GM21360 (cell line): ENCODE data around the gene CHMP2A.
"Not testable (repeated sequence)": the region's sequence is repeated elsewhere in the genome, so short reads cannot be mapped to it uniquely, and the experiment has no call there.

Source experiments
- ATAC-seq: cut with Tn5 transposase; IDR thresholded peaks from one replicate; pipeline ENCODE4 v1.9.1; 2021; ENCODE audit warnings: mild to moderate bottlenecking, moderate library complexity; ENCODE audit not compliant: unreplicated experiment

The CHMP2A gene

DNA sequence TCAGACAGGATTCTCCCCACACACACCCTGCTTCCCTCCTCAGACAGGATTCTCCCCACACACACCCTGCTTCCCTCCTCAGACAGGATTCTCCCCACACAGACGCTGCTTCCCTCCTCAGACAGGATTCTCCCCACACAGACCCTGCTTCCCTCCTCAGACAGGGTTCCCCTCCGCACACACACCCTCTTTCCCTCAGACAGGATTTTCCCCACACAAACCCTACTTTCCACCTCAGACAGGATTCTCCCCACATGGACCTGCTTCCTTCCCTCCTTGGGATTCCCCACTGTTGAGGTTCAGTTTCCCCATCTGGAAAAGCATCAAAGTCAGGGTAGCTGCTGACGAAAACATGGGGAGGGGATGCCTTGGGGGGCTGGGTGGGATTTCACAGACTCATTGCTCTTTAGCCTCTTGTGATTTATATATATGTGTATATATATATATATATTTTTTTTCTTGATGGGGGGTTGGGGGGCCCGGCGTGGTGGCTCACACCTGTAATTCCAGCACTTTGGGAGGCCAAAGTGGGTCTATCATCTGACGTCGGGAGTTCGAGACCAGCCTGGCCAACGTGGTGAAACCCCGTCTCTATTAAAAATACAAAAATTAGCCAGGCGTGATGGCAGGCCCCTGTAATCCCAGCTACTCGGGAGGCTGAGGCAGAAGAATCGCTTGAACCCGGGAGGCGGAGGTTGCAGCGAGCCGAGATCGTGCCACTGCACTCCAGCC lies 12.1 kb downstream of the CHMP2A start:
- ATAC-seq: not testable (repeated sequence)

DNA sequence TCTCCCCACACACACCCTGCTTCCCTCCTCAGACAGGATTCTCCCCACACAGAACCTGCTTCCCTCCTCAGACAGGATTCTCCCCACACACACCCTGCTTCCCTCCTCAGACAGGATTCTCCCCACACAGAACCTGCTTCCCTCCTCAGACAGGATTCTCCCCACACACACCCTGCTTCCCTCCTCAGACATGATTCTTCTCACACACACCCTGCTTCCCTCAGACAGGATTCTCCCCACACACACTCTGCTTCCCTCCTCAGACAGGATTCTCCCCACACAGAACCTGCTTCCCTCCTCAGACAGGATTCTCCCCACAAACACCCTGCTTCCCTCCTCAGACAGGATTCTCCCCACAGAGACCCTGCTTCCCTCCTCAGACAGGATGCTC lies 15.7 kb downstream of the CHMP2A start:
- not testable (repeated sequence) for ATAC-seq

DNA sequence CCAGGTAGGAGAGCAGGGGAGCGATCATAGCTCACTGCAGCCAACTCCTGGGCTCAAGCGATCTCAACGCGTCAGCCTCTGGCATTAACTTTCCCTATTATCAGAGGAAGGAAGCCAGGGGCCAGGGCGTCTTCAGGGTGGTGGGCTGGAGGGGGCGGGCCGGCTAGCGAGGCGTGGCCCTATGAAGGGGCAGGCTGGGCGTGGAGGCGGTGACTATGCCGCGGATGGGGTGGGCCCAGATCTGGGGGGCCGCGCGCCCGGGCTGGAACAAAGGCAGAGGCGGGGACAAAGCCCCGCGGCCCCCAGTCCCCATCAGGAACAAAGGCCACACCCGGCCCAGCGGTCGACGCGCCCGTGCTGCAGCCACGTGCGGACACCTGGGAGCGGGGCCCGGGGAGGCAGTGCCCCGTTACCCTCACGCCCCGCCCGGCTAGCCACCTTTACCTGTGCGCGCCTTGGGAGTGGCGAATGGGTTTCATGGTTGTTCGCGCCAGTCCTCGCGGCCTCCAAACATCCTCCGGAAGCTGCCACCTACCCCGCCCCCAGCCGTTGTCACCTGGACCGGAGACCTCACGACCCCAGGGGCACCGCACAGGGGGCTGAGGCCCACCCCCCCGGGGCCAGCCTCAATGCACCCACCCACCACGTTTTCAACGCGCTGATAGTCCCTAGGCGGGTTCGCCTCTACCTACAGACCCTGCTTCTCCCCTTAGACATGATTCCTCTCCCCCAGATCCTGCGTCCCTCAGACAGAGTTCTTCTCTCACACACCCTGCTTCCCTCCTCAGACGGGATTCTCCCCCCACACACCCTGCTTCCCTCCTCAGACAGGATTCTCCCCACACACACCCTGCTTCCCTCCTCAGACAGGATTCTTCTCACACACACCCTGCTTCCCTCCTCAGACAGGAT lies 16.4 kb downstream of the CHMP2A start:
- ATAC-seq: no peak

DNA sequence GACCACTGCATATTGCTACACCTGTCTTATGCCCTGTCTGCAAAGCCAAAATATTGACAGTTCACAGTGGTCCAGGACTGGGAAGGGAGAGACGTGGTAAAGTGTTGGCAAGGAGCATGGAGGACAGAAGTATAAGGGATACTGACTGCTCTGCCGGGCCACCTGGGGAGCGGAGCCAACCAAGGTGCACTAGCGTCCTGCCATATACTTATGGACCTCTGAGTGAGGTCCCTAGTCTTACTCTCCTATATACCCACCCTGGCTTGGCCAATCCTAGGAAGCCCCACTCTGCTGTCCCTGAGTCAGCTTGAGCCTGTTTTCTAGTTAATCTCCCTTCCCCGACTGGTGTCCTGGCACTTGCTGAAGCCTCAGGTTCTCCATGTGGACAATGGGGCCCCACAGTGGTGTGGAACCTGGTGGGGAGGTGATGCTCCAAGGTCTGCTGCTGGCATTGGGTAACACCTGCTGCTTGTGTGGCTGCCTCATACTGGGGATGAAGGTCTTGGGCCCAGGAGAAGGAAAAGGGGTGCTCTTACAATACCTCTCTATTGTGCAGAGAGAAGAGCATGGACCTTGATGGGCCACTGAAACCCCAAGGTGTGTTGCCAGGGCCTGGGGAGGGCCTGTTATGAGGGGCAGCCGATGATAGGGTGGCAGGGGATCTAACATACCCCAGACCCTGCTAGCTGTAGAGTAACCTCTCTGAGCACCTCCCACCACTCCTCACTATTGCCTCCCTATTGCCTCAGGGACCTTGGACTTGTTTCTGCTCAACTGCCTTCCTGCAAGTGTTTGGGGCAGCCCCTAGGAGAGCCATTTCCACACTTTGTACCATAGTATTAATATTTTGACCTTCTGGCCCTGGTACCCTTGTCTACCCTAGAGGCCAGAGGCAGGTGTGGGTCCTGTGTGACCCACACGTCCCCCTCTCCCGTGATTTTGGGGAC lies 17.8 kb downstream of the CHMP2A start:
- no peak for ATAC-seq

DNA sequence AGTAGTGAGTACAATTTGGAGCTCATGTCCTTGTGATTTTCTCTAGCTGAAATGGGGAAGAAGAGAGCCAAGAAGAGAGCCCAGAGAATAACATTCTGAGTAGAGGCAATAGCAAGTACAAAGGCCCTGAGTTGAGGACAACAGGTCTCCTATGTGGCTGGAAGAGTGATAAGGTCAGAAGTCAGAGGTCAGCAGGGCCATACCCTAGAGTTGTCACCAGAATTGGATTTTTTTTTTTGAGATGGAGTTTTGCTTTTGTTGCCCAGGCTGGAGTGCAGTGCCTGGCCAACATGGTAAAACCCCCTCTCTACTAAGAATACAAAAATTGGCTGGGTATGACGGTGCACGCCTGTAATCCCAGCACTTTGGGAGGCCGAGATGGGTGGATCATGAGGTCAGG lies 19.0 kb downstream of the CHMP2A start:
- ATAC-seq: no peak

DNA sequence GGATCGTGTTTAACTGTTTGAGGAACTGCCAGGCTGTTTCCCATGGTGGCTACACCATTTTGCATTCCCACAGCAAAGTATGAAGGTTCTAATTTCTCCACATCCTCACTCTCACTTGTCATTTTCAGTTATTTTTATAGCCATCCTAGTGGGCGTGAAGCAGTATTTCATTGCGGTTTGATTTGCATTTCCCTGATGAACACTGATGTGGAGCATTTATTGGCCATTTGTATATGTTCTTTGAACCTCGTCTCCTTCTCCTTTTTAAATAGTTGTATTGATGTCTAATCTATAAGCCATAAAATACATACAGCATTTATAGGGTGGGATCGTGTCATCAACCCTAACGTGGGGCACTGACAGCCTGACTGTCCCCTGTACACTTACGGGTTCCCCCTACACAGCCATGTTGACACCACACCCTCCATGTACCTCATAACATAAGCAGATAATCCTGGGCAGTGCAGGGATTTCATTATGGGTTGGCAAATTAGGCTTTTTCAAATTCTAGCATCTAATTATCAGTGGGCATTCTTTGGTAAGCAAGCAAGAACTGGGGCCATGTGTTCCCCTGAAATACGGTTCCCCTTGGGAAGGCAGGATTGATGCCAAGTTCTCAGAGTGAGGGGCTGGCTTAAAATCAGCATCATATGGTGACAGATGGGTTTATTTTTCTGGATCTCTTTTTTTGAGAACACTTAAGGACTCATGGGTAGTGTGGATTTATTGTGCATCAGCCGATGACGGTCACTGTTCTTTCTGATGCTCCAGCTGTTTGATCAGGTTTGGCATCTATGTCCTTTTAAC lies 23.7 kb downstream of the CHMP2A start:
- ATAC-seq: no peak

DNA sequence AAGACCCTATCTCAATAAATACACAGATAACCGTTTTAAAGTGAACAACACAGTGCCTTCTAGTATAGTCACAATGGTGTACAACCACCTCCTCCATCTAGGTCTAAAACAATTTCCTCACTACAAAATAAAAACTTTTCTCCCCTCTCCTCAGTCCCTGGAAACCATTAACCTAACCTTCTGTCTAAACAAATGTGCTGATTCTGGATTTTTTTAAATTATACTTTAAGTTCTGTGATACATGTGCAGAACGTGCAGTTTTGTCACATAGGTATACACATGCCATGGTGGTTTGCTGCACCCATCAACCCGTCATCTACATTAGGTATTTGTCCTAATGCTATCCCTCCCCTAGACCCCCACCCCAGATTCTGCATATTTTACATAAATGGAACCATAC lies 25.5 kb downstream of the CHMP2A start:
- no peak for ATAC-seq

DNA sequence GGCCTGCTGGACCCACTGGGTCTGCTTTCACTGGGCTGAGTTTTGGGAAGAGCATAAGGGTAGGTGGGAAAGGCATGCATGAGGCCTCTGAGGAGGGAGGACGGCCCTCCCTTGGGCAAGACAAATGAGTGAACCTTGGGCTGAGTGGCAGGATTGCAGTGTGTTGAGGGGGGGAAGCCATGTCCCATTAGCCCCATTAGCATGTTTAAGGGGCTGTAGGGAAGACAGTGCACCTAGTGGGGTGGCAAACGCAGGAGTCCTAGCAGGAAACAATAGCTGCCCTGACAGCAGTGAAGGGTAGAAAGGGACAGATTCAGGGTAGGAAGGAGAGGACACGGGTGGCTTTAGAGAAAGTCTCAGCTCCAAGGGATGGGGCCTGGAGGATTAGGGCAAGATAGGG lies 32.2 kb downstream of the CHMP2A start:
- no peak for ATAC-seq

DNA sequence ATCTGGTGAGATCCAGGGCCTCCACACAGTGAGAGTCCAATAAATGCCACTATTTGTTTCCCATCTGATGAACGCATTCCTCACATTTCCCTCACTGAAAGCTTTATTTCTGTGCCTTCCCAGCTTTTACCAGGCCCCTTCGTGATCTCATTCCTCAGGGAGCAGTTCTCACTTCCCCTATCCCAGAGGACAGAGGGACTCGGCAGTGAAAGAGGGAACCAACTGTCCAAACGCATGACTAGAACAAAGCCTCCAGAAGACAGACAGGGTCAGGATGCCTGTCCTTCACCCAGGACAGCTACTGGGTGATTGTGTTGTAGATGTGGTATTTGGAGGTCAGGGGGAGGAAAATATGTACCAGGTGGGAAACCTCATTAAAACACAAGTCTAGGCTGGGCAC lies 33.3 kb downstream of the CHMP2A start:
- ATAC-seq: no peak

DNA sequence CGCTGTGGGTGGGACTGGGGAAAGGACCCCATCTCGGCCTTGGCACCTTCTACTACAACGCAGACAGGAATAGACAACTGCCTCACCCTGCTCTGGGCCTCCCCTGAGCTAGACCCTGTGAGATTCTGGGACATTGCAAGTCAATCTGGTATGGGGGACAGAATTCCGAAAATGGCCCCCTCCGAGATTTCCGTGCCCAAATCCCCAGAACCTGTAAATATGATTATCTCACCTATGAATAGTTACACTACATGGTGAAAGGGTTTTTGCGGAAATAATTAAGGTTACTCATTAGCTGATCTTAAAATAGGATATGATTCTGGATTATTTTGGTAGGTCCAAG lies 34.7 kb downstream of the CHMP2A start:
- ATAC-seq: no peak

DNA sequence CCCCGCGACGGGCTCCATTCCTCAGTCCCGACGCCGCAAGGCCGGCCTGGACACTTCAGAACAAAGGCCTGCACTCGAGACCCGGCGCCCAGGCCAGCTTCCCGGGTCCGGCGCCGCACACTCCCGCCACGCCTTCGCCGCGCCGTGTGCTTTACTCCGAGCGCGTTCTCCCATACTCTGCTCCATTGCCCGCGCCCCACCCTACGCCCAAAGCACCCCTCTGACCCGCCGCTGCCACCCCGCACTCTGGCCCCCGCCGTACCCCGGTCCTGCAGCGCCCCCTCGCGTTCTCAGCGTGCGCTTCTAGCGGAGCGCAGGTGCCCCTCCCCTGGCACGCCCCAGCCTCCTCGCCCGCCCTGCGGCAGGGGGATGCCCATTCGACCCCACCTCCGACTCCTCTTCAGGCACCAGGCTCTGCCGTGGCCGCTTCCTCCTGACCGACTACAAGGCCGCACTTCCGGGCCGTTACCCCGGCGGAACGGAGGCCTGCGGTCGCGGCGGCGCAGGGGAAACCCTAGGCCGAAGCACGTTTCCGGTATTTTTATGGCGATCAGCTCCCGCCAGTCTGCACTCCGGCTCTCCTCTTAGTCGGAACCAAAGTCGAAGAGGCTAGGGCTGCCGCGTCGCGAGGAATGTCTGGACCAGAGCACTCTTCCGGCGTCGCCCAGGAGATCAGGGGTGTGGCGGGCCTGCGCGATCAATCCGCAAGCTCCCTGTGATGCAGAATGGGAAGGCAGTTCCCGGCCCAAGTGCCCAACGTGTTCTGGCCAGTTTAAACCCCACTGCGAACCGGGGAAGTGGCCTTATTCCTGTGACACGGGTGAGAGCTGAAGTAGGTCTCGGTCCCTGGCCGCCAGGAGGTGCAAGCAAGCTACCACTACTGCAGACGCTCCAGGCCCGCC lies 35.3 kb downstream of the CHMP2A start, which contains the start of gene ZBTB45:
ZBTB45 (minus strand) TSS at position 456 of the 902 bp plus-strand sequence. CDS start 2,137 bp downstream, outside the sequence.
- ATAC-seq: peak; percentile 62

DNA sequence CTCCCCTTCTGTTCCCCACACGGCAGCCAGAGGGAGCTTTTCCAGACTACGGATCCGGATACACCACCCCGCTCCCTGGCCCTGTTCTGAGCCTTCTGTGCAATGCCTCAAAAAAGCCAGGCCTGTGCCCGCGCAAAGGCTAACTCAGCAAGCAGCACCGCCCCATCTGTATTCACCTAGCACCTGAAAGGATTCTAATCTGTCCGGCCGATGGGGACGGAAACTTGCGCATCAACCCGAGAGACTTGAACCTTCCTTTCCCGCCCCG lies 35.9 kb downstream of the CHMP2A start:
- peak; percentile 4 for ATAC-seq

DNA sequence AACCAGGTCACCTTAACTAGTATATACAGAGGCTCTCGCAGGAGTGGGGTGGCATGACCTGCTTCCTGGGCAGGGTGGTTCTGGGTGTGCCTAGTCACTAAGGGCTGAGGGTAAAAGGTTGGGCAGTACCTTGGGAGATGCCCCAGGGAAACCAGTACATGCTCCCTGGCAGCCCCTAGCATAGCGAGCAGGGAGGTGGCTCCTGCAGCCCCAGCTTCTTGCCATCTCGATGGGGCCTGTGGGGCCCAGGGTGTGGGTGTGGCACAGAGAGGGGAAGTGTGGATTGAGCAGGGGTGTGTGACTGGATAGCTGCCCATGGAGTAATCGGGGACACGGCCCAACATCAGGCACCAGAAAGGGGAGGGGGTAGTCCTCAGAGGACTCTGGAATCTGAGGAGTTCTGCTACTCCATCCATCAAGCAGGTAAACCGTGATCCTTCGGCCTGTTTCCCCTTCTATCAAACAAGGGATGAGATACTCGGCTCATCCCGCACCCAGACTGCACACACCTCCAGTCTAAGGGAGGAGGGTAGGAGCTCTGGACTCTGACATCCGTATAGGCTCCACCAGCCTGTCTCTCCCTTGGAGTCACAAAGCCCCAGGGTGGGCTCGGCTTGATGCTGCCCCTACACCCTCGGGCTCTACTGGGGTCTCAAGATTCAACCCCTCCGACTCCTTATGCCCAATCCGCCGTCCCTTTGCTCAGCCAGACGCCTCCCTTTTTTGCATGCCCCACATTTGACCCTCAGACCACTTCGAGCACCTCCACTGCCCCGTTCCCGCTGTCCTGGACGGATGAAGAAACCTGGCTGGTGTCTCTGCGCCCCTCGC lies 36.4 kb downstream of the CHMP2A start:
- ATAC-seq: no peak

DNA sequence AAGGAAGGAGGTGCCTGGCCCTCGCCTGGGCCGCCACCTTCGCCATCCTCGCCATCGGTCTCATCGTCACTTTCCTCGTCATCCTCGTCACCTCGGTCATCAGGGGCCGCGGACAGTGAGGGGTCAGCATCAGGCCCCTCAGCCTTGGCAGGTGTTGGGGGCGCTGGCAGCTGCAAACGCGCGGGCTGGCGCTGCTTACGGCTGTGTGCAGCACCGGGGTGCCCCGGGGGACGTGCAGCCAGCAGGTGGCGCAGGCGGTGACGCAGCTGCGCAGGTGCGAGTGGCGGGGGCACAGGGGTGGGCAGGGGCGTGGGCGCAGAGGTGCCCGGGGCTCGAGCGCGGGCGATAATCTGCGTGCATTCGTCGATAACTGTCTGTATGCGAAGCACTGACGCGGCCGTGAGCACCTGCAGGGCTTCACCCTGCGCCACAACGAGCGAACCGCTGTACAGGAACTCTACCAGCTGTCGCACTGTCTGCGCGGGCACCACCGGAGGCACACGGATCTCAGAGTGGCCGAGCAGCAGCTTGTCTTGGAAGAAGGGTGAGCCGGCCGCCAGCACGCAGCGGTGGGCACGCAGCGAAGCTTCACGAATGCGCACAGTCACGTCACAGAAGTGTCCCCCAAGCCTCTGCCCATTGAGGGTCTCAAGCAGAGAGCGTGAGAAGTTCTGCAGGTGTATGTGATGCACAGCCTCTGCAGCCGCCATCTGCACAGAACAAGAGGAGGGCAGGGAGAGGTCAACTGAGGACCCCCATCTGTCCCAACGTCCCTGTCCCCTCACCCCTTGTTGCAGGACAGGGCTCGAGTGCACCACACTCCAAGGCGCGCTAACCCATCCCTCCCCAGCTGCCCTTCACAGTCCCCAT lies 37.7 kb downstream of the CHMP2A start:
- no peak for ATAC-seq

DNA sequence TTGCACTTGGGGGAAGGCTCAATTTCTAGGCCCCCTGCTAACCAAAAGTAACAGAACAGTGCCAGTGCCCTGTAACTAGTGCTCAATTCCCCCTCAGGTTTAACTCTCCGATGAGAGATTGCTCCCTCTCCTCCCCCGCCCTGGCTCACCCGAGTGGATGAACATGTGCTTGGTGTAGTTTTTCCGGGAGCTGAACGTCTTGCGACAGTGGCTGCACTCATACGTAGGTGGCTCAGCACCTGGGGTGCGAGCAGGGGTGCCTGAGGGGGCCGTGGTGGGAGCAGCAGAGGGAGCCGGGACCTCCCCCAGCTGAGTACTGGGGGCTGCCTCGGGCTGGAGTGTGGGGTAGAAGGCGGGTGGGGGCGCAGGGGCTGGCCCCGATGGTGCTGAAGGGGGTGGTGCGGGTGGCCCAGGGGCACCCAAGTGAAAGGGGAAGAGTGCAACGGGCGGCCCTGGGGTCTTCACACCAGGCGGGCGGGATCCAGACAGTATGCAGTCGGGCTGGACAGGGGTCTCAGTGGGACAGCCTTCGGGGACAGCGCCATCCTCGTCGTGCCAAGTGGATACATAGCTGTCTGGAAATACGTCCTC lies 38.6 kb downstream of the CHMP2A start:
- ATAC-seq: no peak

DNA sequence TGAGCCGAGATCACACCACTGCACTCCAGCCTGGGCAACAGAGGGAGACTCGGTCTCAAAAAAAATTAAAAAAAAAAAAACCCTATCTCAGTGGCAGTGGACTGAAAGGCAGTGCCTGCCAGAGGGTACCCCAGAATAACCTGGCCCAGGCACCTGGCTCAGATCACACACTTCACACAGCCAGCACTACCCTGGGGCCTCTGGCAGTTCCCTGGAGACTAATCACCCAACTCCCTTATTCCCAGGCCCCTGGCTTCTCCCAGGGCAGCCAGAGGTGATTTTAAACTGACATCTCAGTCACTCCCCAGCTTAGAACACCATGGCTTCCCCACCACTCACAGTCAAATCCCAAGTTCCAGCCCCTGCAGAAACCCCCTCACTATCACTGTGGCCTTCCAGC lies 39.6 kb downstream of the CHMP2A start:
- no peak for ATAC-seq

DNA sequence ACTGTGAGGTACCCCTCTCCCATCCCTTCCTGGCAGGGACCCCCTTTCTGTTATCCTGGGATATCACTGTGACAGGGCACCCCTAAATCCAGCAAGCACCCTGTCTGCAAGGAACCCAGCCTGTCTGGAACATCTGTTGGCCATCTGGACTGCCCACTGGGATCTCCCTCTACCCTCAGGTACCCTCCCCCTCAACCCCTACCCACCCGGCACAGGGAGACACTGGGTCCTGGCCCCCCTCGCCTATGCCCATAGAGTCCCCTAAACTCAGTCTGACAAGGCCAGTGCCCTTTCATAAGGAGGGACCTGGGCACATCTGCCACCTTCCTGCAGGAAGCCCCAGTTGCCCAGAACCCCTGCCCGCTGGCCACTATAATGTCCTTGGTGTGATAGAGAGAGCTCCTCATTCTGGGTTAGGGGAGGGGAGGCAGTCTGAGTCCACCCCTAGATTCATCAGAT lies 40.3 kb downstream of the CHMP2A start:
- ATAC-seq: no peak
